Measurements from ENCODE around the gene FBXL13. TPM values are rescaled to one million over a fixed set of nuclear protein-coding genes. Genes with fewer than 3 reads are reported as not detected.

FBXL13 gene
- total and polyA plus RNA-seq, 8 donors: 2.2 to 5.7 (median 4.7) TPM

DNA sequence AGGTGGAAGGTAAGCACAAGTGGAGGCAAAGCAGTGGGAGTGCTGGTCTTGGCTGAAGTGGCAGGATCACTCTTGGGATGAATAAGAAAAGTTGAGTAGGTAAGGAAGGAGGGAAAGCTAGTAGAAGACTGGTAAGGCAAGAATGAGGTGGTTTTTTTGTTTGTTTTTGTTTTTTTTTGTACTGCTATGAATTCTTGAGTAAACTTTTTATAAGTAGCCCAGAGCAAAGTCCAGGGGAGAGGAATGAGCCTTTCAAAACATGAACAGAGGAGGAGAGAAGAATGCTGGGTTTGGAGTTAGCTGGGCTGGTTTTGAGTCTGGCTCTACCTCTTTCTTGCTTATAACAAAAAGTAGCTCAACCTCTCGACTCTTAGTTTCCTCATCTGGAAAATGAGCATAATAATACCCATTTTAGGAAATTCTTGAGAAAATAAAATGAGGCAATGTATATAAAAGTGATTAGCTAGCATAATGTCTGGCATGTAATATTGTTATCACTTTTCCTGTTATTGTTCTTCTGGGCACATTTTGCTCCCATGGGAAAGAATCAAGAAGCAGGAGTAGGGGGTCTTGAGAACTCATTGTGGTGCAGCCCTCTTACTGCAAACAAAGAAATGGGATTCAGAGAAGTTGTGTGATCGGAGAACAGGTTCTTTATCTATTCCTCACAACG lies 185.9 kb downstream of the FBXL13 start:
- Histone ChIP-seq H3K4me1 (peaks cover 0 to 30% of the 10 kb centered on the region in 2 donors), H3K27me3 (no peaks in the 10 kb centered on the region), H3K9me3 (no peaks in the 10 kb centered on the region), H3K36me3 (no peaks in the 10 kb centered on the region), H3K4me3 (no peak overlapping the region), H3K27ac (no peak overlapping the region)
- DNase-seq (no peak), ATAC-seq (no peak)
- intact Hi-C loops (cut with DNase I): no loop called here
- TF ChIP-seq, protein P1, sequence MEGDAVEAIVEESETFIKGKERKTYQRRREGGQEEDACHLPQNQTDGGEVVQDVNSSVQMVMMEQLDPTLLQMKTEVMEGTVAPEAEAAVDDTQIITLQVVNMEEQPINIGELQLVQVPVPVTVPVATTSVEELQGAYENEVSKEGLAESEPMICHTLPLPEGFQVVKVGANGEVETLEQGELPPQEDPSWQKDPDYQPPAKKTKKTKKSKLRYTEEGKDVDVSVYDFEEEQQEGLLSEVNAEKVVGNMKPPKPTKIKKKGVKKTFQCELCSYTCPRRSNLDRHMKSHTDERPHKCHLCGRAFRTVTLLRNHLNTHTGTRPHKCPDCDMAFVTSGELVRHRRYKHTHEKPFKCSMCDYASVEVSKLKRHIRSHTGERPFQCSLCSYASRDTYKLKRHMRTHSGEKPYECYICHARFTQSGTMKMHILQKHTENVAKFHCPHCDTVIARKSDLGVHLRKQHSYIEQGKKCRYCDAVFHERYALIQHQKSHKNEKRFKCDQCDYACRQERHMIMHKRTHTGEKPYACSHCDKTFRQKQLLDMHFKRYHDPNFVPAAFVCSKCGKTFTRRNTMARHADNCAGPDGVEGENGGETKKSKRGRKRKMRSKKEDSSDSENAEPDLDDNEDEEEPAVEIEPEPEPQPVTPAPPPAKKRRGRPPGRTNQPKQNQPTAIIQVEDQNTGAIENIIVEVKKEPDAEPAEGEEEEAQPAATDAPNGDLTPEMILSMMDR (IDR thresholded peaks at IDR 0.05): no peak

DNA sequence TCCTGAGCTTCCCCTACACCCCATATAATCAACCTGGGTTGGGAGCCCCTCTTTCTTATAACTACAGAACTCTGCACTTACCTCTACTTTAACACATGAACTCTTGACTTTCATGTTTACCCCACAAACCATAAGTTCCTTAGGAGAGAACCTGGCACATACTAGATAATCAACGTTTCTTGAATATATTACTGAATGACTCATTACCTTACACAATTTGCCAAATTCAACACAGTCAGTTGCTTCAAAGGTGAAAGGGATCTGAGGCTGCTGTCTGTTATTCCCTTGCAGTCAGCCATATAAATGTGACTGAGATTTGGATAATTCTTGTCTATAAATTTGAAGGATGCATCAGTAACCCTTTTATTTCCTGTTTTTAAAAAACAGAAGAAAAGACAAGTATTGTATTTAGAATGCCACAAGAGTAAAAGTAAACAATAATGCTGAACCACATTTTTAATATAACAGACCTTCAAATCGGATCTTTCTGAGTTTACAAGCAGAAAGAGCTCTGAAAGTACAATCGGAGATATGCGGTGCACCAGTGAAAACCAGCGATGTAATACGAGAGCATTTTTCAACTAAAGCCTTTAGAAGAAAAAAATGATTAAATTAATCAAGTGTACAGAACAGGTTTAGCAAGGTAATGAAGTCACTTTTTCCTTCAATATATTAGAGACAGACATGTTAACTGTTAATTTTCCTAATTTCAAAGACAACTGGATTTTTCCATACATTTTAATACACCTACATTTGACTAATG lies 191.3 kb downstream of the FBXL13 start:
- H3K9me3 ChIP-seq: no peaks in the 10 kb centered on the region
- no peaks in the 10 kb centered on the region for H3K4me1 ChIP-seq
- no peak overlapping the region for H3K27ac ChIP-seq
- no peaks in the 10 kb centered on the region for H3K36me3 ChIP-seq
- no peak overlapping the region for H3K4me3 ChIP-seq
- intact Hi-C loops (cut with DNase I): no loop called here
- ATAC-seq (peak; percentile 82), DNase-seq (no peak)
- no peaks in the 10 kb centered on the region for H3K27me3 ChIP-seq
- TF ChIP-seq, protein P1 (IDR thresholded peaks at IDR 0.05): no peak

GRCh38 chr7:102875700-102876295 lies 198.8 kb downstream of the FBXL13 start:
- ATAC-seq: peak; percentile 90
- intact Hi-C loops (cut with DNase I): no loop called here

GRCh38 chr7:102874966-102875365 lies 199.6 kb downstream of the FBXL13 start:
- no peaks in the 10 kb centered on the region for H3K27me3 ChIP-seq

More at GRCh38 chr7:102875700-102876295, 198.8 kb downstream of the FBXL13 start:
- H3K4me1 ChIP-seq: peaks cover 0 to 5% of the 10 kb centered on the region in 2 donors
- H3K27me3 ChIP-seq: no peaks in the 10 kb centered on the region
- TF ChIP-seq, protein P1 (IDR thresholded peaks at IDR 0.05): no peak
- no peaks in the 10 kb centered on the region for H3K9me3 ChIP-seq
- H3K27ac ChIP-seq: peak overlapping the region in 1 of 2 donors; percentile 20
- H3K36me3 ChIP-seq: no peaks in the 10 kb centered on the region
- H3K4me3 ChIP-seq: no peak overlapping the region
- DNase-seq: peak in 1 of 4 donors; percentile 35

More at GRCh38 chr7:102874966-102875365, 199.6 kb downstream of the FBXL13 start:
- ATAC-seq: no peak
- intact Hi-C loops (cut with DNase I): no loop called here
- Histone ChIP-seq H3K27ac (no peak overlapping the region), H3K4me3 (no peak overlapping the region), H3K36me3 (no peaks in the 10 kb centered on the region), H3K4me1 (peaks cover 0 to 5% of the 10 kb centered on the region in 2 donors), H3K9me3 (no peaks in the 10 kb centered on the region)
- TF ChIP-seq, protein P1 (IDR thresholded peaks at IDR 0.05): no peak
- no peak for DNase-seq
